CD4-positive, alpha-beta T cell (primary cell): ENCODE results near the gene PTGER1. TPM values are rescaled to one million over a fixed set of nuclear protein-coding genes. Genes with fewer than 3 reads are reported as not detected.

ENCODE experiments used
- ATAC-seq: fragments of 200-7000 bp; cut with Tn5 transposase; one replicate; pipeline ENCODE4 v1.10.0; 2022; ENCODE audit warnings: mild to moderate bottlenecking; ENCODE audit not compliant: poor library complexity
- CTCF ChIA-PET: fragments of 350-600 bp; sonication (Branson Sonifier 250); formaldehyde crosslinking; loops from one replicate; lab custom pipeline; 2021; ENCODE audit warnings: antibody characterized with exemption, inconsistent platforms; lab: Charles Lee
- POLR2A ChIA-PET: fragments of 350-600 bp; sonication (Branson Sonifier 250); formaldehyde crosslinking; loops from one replicate; lab custom pipeline; 2021; ENCODE audit warnings: antibody characterized with exemption, inconsistent platforms; lab: Charles Lee
- DNase-seq, 14 experiments: peaks; one replicate each; pipeline ENCODE4 v3.0.0-alpha.2; 2013 to 2020; ENCODE audit warnings: mixed read lengths in 2 of 14
- H3K27ac ChIP-seq, 2 donors: one replicate each; pipeline versions ENCODE4 v1.5.1 to v1.7.0; 2013; ENCODE audit warnings: low read length in 2 of 2, low read depth in 1 of 2, mild to moderate bottlenecking in 1 of 2
- H3K27me3 ChIP-seq, 2 experiments: 1 replicate in 1 of 2; 2 replicates in 1 of 2; pipeline versions ENCODE4 v1.6.1 to v1.7.0; 2013; ENCODE audit warnings: low read length in 2 of 2, control low read depth in 1 of 2, mild to moderate bottlenecking in 1 of 2, moderate library complexity in 1 of 2; ENCODE audit not compliant: insufficient read depth in 2 of 2, control insufficient read depth in 1 of 2
- H3K36me3 ChIP-seq: one replicate; pipeline ENCODE4 v1.6.1; 2013; ENCODE audit warnings: low read length, control low read depth; ENCODE audit not compliant: insufficient read depth
- H3K4me1 ChIP-seq: one replicate; pipeline ENCODE4 v1.6.1; 2013; ENCODE audit warnings: low read length, control low read depth; ENCODE audit not compliant: insufficient read depth
- H3K4me3 ChIP-seq: one replicate; pipeline ENCODE4 v1.5.1; 2013; ENCODE audit warnings: mild to moderate bottlenecking, low read length, moderate library complexity
- H3K9me3 ChIP-seq, 2 experiments: 1 replicate in 1 of 2; 2 replicates in 1 of 2; pipeline versions ENCODE4 v1.6.1 to v1.7.0; 2013; ENCODE audit warnings: low read length in 2 of 2, mild to moderate bottlenecking in 2 of 2, control low read depth in 1 of 2, moderate library complexity in 1 of 2; ENCODE audit not compliant: control insufficient read depth in 1 of 2, insufficient read depth in 1 of 2
- H3K27ac Mint-ChIP-seq: one replicate; pipeline ENCODE4 v1.8.0; 2020; ENCODE audit warnings: mixed read lengths
- H3K27me3 Mint-ChIP-seq: one replicate; pipeline ENCODE4 v1.8.0; 2021; ENCODE audit warnings: mixed read lengths
- H3K36me3 Mint-ChIP-seq: one replicate; pipeline ENCODE4 v1.8.0; 2021; ENCODE audit warnings: low read depth, mixed read lengths
- H3K4me1 Mint-ChIP-seq: one replicate; pipeline ENCODE4 v1.8.0; 2021; ENCODE audit warnings: low read depth, mixed read lengths
- H3K4me3 Mint-ChIP-seq: one replicate; pipeline ENCODE4 v1.8.0; 2020; ENCODE audit warnings: mild to moderate bottlenecking, mixed read lengths
- H3K9me3 Mint-ChIP-seq: one replicate; pipeline ENCODE4 v1.8.0; 2020; ENCODE audit warnings: mixed read lengths
- intact Hi-C, 2 experiments: fragments of 100-400 bp; cut with DNase I in 1 of 2; cut with micrococcal nuclease in 1 of 2; formaldehyde crosslinking; loops; one replicate each; pipeline versions ENCODE4 v1.15.1 to v1.9.0; 2023 to 2025; cut with DNase I, micrococcal nuclease
- total RNA-seq, 174 experiments: library from RNA in 2 of 174; stranded (reverse) in 2 of 174; gene quantifications; one replicate each; pipeline ENCODE4 v1.2.3 and lab custom pipeline; 2021 to 2026
- TF ChIP-seq, protein P1 (sequence below): fragments of 200-600 bp; IDR thresholded peaks from one replicate; pipeline ENCODE4 v1.8.0; 2022; ENCODE audit warnings: antibody characterized with exemption, mild to moderate bottlenecking

Gene PTGER1
- total RNA-seq, 2 experiments from 2014 or later: not detected

DNA sequence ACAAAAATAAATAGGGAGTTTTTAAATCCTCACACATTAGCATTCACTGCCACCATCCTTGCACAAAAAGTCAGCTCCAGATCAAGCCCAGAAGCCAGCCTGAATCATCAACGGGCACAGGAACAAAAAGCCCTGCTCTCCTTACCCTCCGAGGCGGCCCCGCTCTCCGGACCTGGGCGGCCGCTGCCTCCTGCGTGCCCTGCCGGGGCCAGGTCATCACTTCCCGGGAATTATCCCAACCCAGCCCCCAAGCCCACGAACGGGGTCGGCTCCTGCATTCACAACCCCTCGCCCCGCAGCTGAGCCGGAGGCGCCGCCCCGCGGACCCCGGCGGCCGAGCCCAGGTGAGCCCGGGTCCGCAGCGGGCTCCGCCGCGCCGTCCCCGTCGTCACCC lies 42.3 kb upstream of the PTGER1 start:
- TF ChIP-seq, protein P1, sequence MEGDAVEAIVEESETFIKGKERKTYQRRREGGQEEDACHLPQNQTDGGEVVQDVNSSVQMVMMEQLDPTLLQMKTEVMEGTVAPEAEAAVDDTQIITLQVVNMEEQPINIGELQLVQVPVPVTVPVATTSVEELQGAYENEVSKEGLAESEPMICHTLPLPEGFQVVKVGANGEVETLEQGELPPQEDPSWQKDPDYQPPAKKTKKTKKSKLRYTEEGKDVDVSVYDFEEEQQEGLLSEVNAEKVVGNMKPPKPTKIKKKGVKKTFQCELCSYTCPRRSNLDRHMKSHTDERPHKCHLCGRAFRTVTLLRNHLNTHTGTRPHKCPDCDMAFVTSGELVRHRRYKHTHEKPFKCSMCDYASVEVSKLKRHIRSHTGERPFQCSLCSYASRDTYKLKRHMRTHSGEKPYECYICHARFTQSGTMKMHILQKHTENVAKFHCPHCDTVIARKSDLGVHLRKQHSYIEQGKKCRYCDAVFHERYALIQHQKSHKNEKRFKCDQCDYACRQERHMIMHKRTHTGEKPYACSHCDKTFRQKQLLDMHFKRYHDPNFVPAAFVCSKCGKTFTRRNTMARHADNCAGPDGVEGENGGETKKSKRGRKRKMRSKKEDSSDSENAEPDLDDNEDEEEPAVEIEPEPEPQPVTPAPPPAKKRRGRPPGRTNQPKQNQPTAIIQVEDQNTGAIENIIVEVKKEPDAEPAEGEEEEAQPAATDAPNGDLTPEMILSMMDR: no peak
- H3K4me1 ChIP-seq: peaks cover 73% of the 10 kb centered on the region
- Mint-ChIP-seq H3K27ac (peak overlapping the region; percentile 92), H3K4me3 (peak overlapping the region; percentile 92), H3K36me3 (peaks cover 65% of the 10 kb centered on the region), H3K4me1 (peaks cover 80% of the 10 kb centered on the region), H3K9me3 (no peaks in the 10 kb centered on the region), H3K27me3 (no peaks in the 10 kb centered on the region)
- CTCF ChIA-PET: interaction anchor here (1.3 to 3.5 kb wide), 5 partner anchors 11 to 42 kb away, joined by 3 to 29 read pairs (median 5); partner anchors contain the start of genes GIPC1 and PTGER1
- DNase-seq: peak in 1 of 14 experiments; percentile 30
- ATAC-seq: no peak
- no peaks in the 10 kb centered on the region for H3K9me3 ChIP-seq
- POLR2A ChIA-PET: interaction anchor here (0.5 to 9.8 kb wide), 18 partner anchors 9 to 381 kb away, joined by 3 to 430 read pairs (median 7); partner anchors contain the start of genes ADGRE5, ASF1B, GIPC1 and NDUFB7
- H3K36me3 ChIP-seq: peaks cover 31% of the 10 kb centered on the region
- no peaks in the 10 kb centered on the region for H3K27me3 ChIP-seq
- intact Hi-C loops: no loop called here
- peak overlapping the region; percentile 65 to 91 for H3K27ac ChIP-seq
- H3K4me3 ChIP-seq: peak overlapping the region; percentile 93

- Mint-ChIP-seq H3K27ac (peak overlapping the region; percentile 92), H3K9me3 (no peaks in the 10 kb centered on the region), H3K4me1 (peaks cover 75% of the 10 kb centered on the region), H3K4me3 (peak overlapping the region; percentile 92), H3K27me3 (no peaks in the 10 kb centered on the region), H3K36me3 (peaks cover 61% of the 10 kb centered on the region)
- ATAC-seq (no peak), DNase-seq (peak in 4 of 14 experiments; percentile 25 to 56 (median 40))
- ChIA-PET CTCF (interaction anchor here (1.2 to 3.5 kb wide), 5 partner anchors 11 to 42 kb away, joined by 3 to 29 read pairs (median 4); partner anchors contain the start of gene PTGER1), POLR2A (interaction anchor here (0.5 to 9.8 kb wide), 12 partner anchors 9 to 380 kb away, joined by 3 to 430 read pairs (median 10); partner anchors contain the start of genes ADGRE5, ASF1B, GIPC1 and NDUFB7)
- H3K27ac ChIP-seq: peak overlapping the region; percentile 65 to 91
- H3K4me3 ChIP-seq: peak overlapping the region; percentile 93
- peaks cover 68% of the 10 kb centered on the region for H3K4me1 ChIP-seq
- no peaks in the 10 kb centered on the region for H3K9me3 ChIP-seq
- TF ChIP-seq, protein P1: no peak
- no peaks in the 10 kb centered on the region for H3K27me3 ChIP-seq
- intact Hi-C loops: loop anchor here in 1 of 2 experiments (1.0 kb wide), 1 partner anchor 9 kb away; no protein-coding TSS in a partner anchor
- H3K36me3 ChIP-seq: peaks cover 31% of the 10 kb centered on the region
Observed at GRCh38 chr19:14516746-14517438, 41.7 kb upstream of the PTGER1 start.

DNA sequence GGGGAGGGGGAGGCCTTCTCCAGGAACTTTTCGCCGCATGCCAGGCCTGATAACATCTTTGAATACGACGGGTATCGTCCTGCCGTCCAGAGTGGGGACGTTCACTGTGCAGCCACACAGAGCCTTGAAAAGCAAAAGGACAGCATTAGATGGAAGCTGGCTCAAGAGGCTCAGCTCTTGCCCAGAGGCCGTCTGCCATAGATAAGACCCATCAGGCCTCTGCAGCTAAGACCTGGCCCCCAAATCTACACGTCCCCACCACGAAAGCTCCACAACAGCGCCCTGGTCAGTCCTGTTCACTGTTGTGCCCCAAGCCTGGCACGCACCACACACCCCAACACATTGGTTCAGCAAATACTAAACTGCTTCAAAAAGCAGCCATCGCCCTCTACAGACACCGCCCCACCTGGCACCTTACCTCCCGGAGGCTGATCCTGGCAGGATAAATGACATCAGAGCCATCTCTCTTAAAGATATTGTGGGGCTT lies 40.9 kb upstream of the PTGER1 start:
- Mint-ChIP-seq H3K36me3 (peaks cover 60% of the 10 kb centered on the region), H3K27ac (peak overlapping the region; percentile 92), H3K4me1 (peaks cover 73% of the 10 kb centered on the region), H3K9me3 (no peaks in the 10 kb centered on the region), H3K27me3 (no peaks in the 10 kb centered on the region), H3K4me3 (peak overlapping the region; percentile 92)
- ATAC-seq (no peak), DNase-seq (peak in 2 of 14 experiments; percentile 23 to 31)
- ChIA-PET CTCF (interaction anchor here (0.5 to 3.5 kb wide), 5 partner anchors 10 to 41 kb away, joined by 3 to 29 read pairs (median 4); partner anchors contain the start of gene PTGER1), POLR2A (interaction anchor here (1.7 to 9.8 kb wide), 3 partner anchors 8 to 56 kb away, joined by 9 to 430 read pairs (median 70); partner anchors contain the start of genes GIPC1 and NDUFB7)
- Histone ChIP-seq H3K36me3 (peaks cover 31% of the 10 kb centered on the region), H3K9me3 (no peaks in the 10 kb centered on the region), H3K27ac (peak overlapping the region in 1 of 2 donors; percentile 32), H3K4me3 (peak overlapping the region; percentile 93), H3K27me3 (no peaks in the 10 kb centered on the region), H3K4me1 (peaks cover 60% of the 10 kb centered on the region)
- TF ChIP-seq, protein P1: peak; percentile 16
- intact Hi-C loops: loop anchor here in 1 of 2 experiments (1.0 kb wide), 1 partner anchor 8 kb away; no protein-coding TSS in a partner anchor
